Kidney (tissue), 14 donors: ENCODE data around the gene PDCD1LG2. TPM values are rescaled to one million over a fixed set of nuclear protein-coding genes. Genes with fewer than 3 reads are reported as not detected.
A peak's percentile ranks its signal among the peaks of the same experiment; 100 is the strongest.

Experiments
- DNase-seq, 5 donors: peaks; one replicate each; pipeline ENCODE4 v3.0.0-alpha.2; 2013 to 2020
- FAIRE-seq: peaks from 2 replicates; lab custom pipeline; 2012; peaks lifted over from hg19 to GRCh38; lab: Jason Lieb, UNC
- H3K27ac ChIP-seq, 2 donors: one replicate each; pipeline ENCODE4 v1.7.0; 2013; ENCODE audit warnings: low read depth in 2 of 2, low read length in 2 of 2, inconsistent platforms in 1 of 2
- H3K27me3 ChIP-seq: one replicate; pipeline ENCODE4 v1.7.1; 2013; ENCODE audit warnings: low read length, inconsistent platforms; ENCODE audit not compliant: control insufficient read depth, insufficient read depth
- H3K36me3 ChIP-seq, 3 donors: one replicate each; pipeline versions ENCODE4 v1.7.0 to v1.7.1; 2013; ENCODE audit warnings: low read length in 3 of 3, control low read depth in 1 of 3, inconsistent platforms in 1 of 3; ENCODE audit not compliant: insufficient read depth in 3 of 3, control insufficient read depth in 2 of 3
- H3K4me1 ChIP-seq, 3 donors: one replicate each; pipeline versions ENCODE4 v1.7.0 to v1.7.1; 2013; ENCODE audit warnings: low read length in 3 of 3, inconsistent platforms in 1 of 3, low read depth in 1 of 3; ENCODE audit not compliant: control insufficient read depth in 2 of 3, insufficient read depth in 2 of 3
- H3K4me3 ChIP-seq, 3 donors: one replicate each; pipeline versions ENCODE4 v1.7.0 to v1.8.1; 2013; ENCODE audit warnings: low read length in 3 of 3, control low read depth in 1 of 3, inconsistent platforms in 1 of 3
- H3K9ac ChIP-seq, 3 donors: one replicate each; pipeline versions ENCODE4 v1.7.0 to v1.7.1; 2013; ENCODE audit warnings: low read length in 3 of 3, control low read depth in 1 of 3, inconsistent platforms in 1 of 3
- H3K9me3 ChIP-seq, 3 donors: one replicate each; pipeline versions ENCODE4 v1.7.0 to v1.7.1; 2013; ENCODE audit warnings: low read length in 3 of 3, control low read depth in 1 of 3, inconsistent platforms in 1 of 3; ENCODE audit not compliant: control insufficient read depth in 2 of 3, insufficient read depth in 1 of 3
- intact Hi-C: fragments of 100-400 bp; cut with DNase I; formaldehyde crosslinking; loops from one replicate; pipeline ENCODE4 v1.11.1; 2022
- polyA plus RNA-seq: library from polyadenylated mRNA; stranded (reverse); fragments of 350-450 nt; fragmentation: Illumina TruSeq; extraction: RNeasy Lipid Tissue Mini Kit (QIAGEN cat#74804); gene quantifications from one replicate; pipeline ENCODE4 v1.2.3, GENCODE V29; 2014; ENCODE audit warnings: low read depth, low replicate concordance; ENCODE audit not compliant: insufficient read depth
- total RNA-seq: library from RNA; stranded (reverse); fragmentation: NEBNext Ultra II Directional; extraction: Animal tissue kit (Norgen Biotek cat#: 25700); gene quantifications from one replicate; pipeline ENCODE4 v1.2.1, GENCODE V29; 2021
- TF ChIP-seq, protein P1 (sequence below): IDR thresholded peaks from 3 replicates; pipeline ENCODE4 v1.5.1; 2012; ENCODE audit warnings: mild to moderate bottlenecking, moderate library complexity, borderline replicate concordance; ENCODE audit not compliant: insufficient read depth; ENCODE audit errors: extremely low read depth
- donor health status: control.
- donor health status: control.
- donor health status: control.
- donor health status: control.
- donor health status: control.
- donor health status: DM: yes; HTN: yes; CAD: no.
- donor health status: Normal renal cell carcinoma (clear cell type).

Gene PDCD1LG2
- total and polyA plus RNA-seq, 2 donors from 2014 or later = 1.5 to 2.4 TPM

DNA sequence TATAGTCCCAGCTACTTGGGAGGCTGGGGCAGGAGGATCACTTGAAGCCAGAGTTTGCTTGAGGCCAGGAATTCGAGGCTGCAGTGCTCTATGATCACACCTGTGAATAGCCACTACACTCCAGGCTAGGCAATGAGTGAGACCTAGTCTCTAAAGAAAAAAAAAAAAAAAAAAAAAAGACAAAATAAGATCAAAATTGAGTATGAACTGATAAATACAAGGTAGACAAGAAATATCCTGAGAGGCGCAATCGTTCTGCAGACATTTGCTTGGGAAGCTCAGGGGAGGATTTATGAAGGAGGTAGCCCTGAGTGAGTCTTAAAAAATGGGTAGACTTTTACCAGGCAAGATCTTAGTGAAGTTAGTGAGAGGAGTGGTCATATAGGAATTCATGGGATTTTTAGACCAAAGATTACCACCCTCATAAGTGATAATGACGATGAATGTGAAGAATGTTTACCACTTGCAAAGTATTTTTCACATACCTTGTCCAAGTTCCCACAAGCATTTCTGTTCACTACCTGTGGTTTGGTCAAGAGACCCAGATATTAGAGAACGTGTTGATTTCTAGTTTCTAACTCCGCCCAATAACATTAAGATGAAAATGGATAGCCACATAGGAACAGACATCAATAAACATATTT is 4.4 kb downstream of the PDCD1LG2 start:
- Histone ChIP-seq H3K4me1 (no peaks in the 10 kb centered on the region), H3K9me3 (no peaks in the 10 kb centered on the region), H3K4me3 (no peak overlapping the region), H3K27me3 (no peaks in the 10 kb centered on the region), H3K9ac (no peak overlapping the region), H3K27ac (no peak overlapping the region), H3K36me3 (no peaks in the 10 kb centered on the region)
- intact Hi-C loops = no loop called here
- DNase-seq (no peak), FAIRE-seq (no peak)
- TF ChIP-seq, protein P1, sequence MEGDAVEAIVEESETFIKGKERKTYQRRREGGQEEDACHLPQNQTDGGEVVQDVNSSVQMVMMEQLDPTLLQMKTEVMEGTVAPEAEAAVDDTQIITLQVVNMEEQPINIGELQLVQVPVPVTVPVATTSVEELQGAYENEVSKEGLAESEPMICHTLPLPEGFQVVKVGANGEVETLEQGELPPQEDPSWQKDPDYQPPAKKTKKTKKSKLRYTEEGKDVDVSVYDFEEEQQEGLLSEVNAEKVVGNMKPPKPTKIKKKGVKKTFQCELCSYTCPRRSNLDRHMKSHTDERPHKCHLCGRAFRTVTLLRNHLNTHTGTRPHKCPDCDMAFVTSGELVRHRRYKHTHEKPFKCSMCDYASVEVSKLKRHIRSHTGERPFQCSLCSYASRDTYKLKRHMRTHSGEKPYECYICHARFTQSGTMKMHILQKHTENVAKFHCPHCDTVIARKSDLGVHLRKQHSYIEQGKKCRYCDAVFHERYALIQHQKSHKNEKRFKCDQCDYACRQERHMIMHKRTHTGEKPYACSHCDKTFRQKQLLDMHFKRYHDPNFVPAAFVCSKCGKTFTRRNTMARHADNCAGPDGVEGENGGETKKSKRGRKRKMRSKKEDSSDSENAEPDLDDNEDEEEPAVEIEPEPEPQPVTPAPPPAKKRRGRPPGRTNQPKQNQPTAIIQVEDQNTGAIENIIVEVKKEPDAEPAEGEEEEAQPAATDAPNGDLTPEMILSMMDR = no peak

DNA sequence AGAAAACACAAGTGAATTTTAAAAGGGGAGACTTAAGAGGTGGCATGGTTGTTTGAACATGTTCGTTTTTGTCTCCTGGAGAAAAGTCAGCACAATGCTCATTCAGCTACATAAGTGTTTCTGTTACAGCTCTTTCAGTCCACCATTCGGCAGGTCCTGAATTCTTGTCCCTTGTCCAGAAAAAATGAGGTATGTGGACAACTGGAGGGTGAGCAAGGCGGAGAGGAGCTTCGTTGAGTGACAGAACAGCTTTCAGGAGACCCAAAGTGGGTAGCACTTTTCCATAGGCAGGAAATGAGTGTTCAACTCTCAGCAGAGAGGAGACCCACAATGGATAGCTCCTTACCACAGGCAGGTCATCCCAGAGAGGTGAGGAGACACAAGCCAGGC is 4.9 kb downstream of the PDCD1LG2 start:
- DNase-seq = no peak
- Histone ChIP-seq H3K9me3 (no peaks in the 10 kb centered on the region), H3K4me3 (no peak overlapping the region), H3K4me1 (no peaks in the 10 kb centered on the region), H3K36me3 (no peaks in the 10 kb centered on the region), H3K27ac (no peak overlapping the region), H3K27me3 (no peaks in the 10 kb centered on the region), H3K9ac (no peak overlapping the region)
- TF ChIP-seq, protein P1 = no peak
- FAIRE-seq = no peak
- intact Hi-C loops = no loop called here

GRCh38 chr9:5516453-5517220 is 6.3 kb downstream of the PDCD1LG2 start:
- Histone ChIP-seq H3K9ac (no peak overlapping the region), H3K27ac (no peak overlapping the region), H3K4me1 (no peaks in the 10 kb centered on the region), H3K4me3 (no peak overlapping the region), H3K27me3 (no peaks in the 10 kb centered on the region), H3K9me3 (no peaks in the 10 kb centered on the region), H3K36me3 (no peaks in the 10 kb centered on the region)
- DNase-seq = peak in 1 of 5 donors; percentile 61
- FAIRE-seq = no peak
- TF ChIP-seq, protein P1 = no peak
- intact Hi-C loops = no loop called here
